Endothelial cell of umbilical vein (primary cell): ENCODE data around the gene C12orf60. TPM values are rescaled to one million over a fixed set of nuclear protein-coding genes. Genes with fewer than 3 reads are reported as not detected.

ENCODE experiments used
- BruUV-seq: library from RNA; stranded (reverse); fragments of 400-500 nt; replicated peaks from 2 replicates; lab custom pipeline; 2021; lab: Mats Ljungman, UMichigan
- CTCF ChIA-PET: fragments of 300-600, 350-600 bp; sonication (Branson Sonifier 250); formaldehyde crosslinking; loops from one replicate; lab custom pipeline; 2021; ENCODE audit warnings: antibody characterized with exemption, inconsistent platforms; lab: Charles Lee
- POLR2A ChIA-PET: fragments of 300-600, 350-600 bp; sonication (Branson Sonifier 250); formaldehyde crosslinking; loops from one replicate; lab custom pipeline; 2021; ENCODE audit warnings: antibody characterized with exemption, inconsistent platforms; lab: Charles Lee
- DNase-seq: peaks from one replicate; pipeline ENCODE4 v3.0.0-alpha.2; 2011; ENCODE audit warnings: low read depth, low spot score
- FAIRE-seq: peaks from 2 replicates; lab custom pipeline; 2011; peaks lifted over from hg19 to GRCh38; lab: Jason Lieb, UNC
- H2AFZ ChIP-seq: 2 replicates; pipeline ENCODE4 v1.6.0; 2012; ENCODE audit warnings: low read depth, low read length, control low read depth, inconsistent platforms
- H3K27ac ChIP-seq: 2 replicates; pipeline ENCODE4 v1.5.1; 2011; ENCODE audit warnings: low read depth, mild to moderate bottlenecking, control low read depth, low read length, moderate library complexity; ENCODE audit not compliant: insufficient read depth
- H3K27me3 ChIP-seq, 2 experiments: 2 replicates each; pipeline versions ENCODE4 v1.6.0 to v1.6.1; 2011; ENCODE audit warnings: low read length in 2 of 2, mixed read lengths in 1 of 2; ENCODE audit not compliant: control insufficient read depth in 2 of 2, insufficient read depth in 2 of 2
- H3K36me3 ChIP-seq, 2 experiments: 2 replicates in 1 of 2; 3 replicates in 1 of 2; pipeline ENCODE4 v1.5.1; 2011; ENCODE audit warnings: low read length in 2 of 2, mild to moderate bottlenecking in 1 of 2, moderate library complexity in 1 of 2; ENCODE audit not compliant: control insufficient read depth in 2 of 2, insufficient read depth in 2 of 2; ENCODE audit errors: extremely low read depth in 1 of 2
- H3K4me1 ChIP-seq: 3 replicates; pipeline ENCODE4 v1.5.1; 2011; ENCODE audit warnings: mild to moderate bottlenecking, low read length; ENCODE audit not compliant: control insufficient read depth, insufficient read depth; ENCODE audit errors: extremely low read depth
- H3K4me2 ChIP-seq: 2 replicates; pipeline ENCODE4 v1.6.1; 2011; ENCODE audit warnings: low read length, control low read depth, mixed read lengths; ENCODE audit not compliant: insufficient read depth
- H3K4me3 ChIP-seq, 3 experiments: fragments of 200-600 bp in 1 of 3; sonication (generic), shearing (Covaris generic) in 1 of 3; replicated peaks in 1 of 3; 2 replicates each; pipeline ENCODE4 v1.5.1; 2011 to 2016; ENCODE audit warnings: control low read depth in 3 of 3, low read length in 3 of 3, mild to moderate bottlenecking in 2 of 3, inconsistent platforms in 1 of 3, low read depth in 1 of 3, moderate library complexity in 1 of 3; ENCODE audit not compliant: insufficient read depth in 1 of 3
- H3K79me2 ChIP-seq: 2 replicates; pipeline ENCODE4 v1.6.0; 2012; ENCODE audit warnings: low read length, inconsistent platforms; ENCODE audit not compliant: control insufficient read depth, insufficient read depth
- H3K9ac ChIP-seq: replicated peaks from 2 replicates; pipeline ENCODE3; 2011; ENCODE audit warnings: low read length, control low read depth; ENCODE audit not compliant: insufficient read depth; ENCODE audit errors: extremely low read depth
- H3K9me1 ChIP-seq: replicated peaks from 3 replicates; pipeline ENCODE4 v1.6.0; 2011; ENCODE audit warnings: mild to moderate bottlenecking, low read length; ENCODE audit not compliant: control insufficient read depth, insufficient read depth; ENCODE audit errors: extremely low read depth
- H3K9me3 ChIP-seq: replicated peaks from 2 replicates; pipeline ENCODE4 v1.5.1; 2012; ENCODE audit warnings: low read length, inconsistent platforms; ENCODE audit not compliant: control insufficient read depth, insufficient read depth
- H4K20me1 ChIP-seq: replicated peaks from 2 replicates; pipeline ENCODE3; 2011; ENCODE audit warnings: mild to moderate bottlenecking, low read length; ENCODE audit not compliant: control insufficient read depth, insufficient read depth; ENCODE audit errors: extremely low read depth
- EZH2 ChIP-seq: IDR thresholded peaks from 2 replicates; pipeline ENCODE4 v1.6.1; 2012; ENCODE audit warnings: borderline replicate concordance, low read depth, mild to moderate bottlenecking, moderate library complexity, low read length, inconsistent platforms; ENCODE audit not compliant: severe bottlenecking
- GATA2 ChIP-seq: IDR thresholded peaks from 2 replicates; pipeline ENCODE4 v1.7.0; 2011; ENCODE audit warnings: low read depth, mild to moderate bottlenecking, moderate library complexity, mixed read lengths, low read length; ENCODE audit not compliant: insufficient read length, insufficient read depth
- JUN ChIP-seq: IDR thresholded peaks from 2 replicates; pipeline ENCODE4 v1.6.1; 2011; ENCODE audit warnings: borderline replicate concordance, low read depth; ENCODE audit not compliant: insufficient read length, insufficient read depth
- MYC ChIP-seq: IDR thresholded peaks from one replicate; pipeline ENCODE4 v1.6.1; 2011; ENCODE audit warnings: mild to moderate bottlenecking, low read depth, low read length
- POLR2A ChIP-seq: IDR thresholded peaks from 2 replicates; pipeline ENCODE4 v1.6.1; 2012; ENCODE audit warnings: low read depth, mild to moderate bottlenecking, control low read depth, low read length
- POLR2AphosphoS5 ChIP-seq: IDR thresholded peaks from 2 replicates; pipeline ENCODE4 v1.6.1; 2012; ENCODE audit warnings: low read depth, mild to moderate bottlenecking, control low read depth, low read length, moderate library complexity; ENCODE audit not compliant: insufficient read depth
- dilution Hi-C: fragments of 300-500 bp; cut with MboI; formaldehyde crosslinking; loops from one replicate; pipeline ENCODE4 v1.15.0; 2019; ENCODE audit warnings: low sequenced_read_pairs; ENCODE audit not compliant: extremely low pct_ligation_motif_present
- intact Hi-C: fragments of 100-400 bp; cut with micrococcal nuclease; formaldehyde crosslinking; loops from one replicate; pipeline ENCODE4 v1.10.0; 2022
- polyA plus RNA-seq, 4 experiments: library from polyadenylated mRNA; depleted of rRNA in 3 of 4; stranded (reverse) in 3 of 4; unstranded in 1 of 4; fragments of >200 nt; gene quantifications; 2 replicates each; pipeline versions ENCODE4 v1.2.1 to v1.2.3, GENCODE V29; 2011 to 2012; ENCODE audit warnings: missing spikeins in 1 of 4
- total RNA-seq: library from RNA; stranded (reverse); gene quantifications from 2 replicates; pipeline ENCODE4 v1.2.3, GENCODE V29; 2021
- TF ChIP-seq, protein P1 (sequence below): IDR thresholded peaks from 2 replicates; pipeline ENCODE4 v1.6.1; 2011; ENCODE audit not compliant: insufficient read depth, insufficient read length
- TF ChIP-seq, protein P2 (sequence below), 2 donors: IDR thresholded peaks; 1 replicate in 1 of 2; 2 replicates in 1 of 2; pipeline ENCODE4 v1.5.1; 2011; ENCODE audit warnings: low read length in 2 of 2, mild to moderate bottlenecking in 2 of 2, moderate library complexity in 2 of 2, control low read depth in 1 of 2, inconsistent platforms in 1 of 2, low read depth in 1 of 2; ENCODE audit not compliant: insufficient read depth in 1 of 2; ENCODE audit errors: extremely low read depth in 1 of 2

C12orf60 gene
- total and polyA plus RNA-seq, 2 donors (not counting 3 experiments of a cell fraction or from before 2014, with no cell fraction given): 0.52 to 1.3 TPM

DNA sequence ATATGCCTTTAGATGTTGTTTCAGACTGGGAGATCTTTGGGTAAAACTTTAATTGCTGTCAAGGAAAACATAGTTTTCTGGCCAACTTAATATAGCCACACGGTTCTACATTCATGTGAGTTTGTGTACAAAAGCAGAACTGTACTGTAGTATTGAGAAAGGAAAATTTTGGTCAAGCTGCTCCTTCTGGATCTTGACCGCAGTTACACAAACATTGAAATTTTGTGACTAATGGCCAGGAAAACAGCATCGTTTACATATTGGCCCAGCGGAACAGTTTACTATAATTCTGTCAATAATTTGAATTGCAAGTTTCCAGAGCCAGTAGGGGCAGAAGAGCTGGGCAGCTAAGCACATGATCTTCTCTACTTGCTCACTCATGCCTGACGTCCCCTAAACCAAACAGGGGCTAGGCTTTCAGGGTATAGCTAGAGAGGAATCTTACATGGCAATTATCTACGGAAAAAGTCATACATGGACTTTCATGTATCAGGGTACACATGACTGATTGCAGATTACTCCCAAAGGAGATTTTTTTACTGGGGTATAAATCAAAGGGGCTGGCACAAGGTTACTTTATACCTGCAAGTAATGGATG is 51.2 kb downstream of the C12orf60 start:
- Histone ChIP-seq H3K27me3 (no peaks in the 10 kb centered on the region), H3K9ac (no peak overlapping the region), H2AFZ (peak overlapping the region; percentile 74), H3K27ac (no peak overlapping the region), H3K4me1 (peaks cover 12% of the 10 kb centered on the region), H4K20me1 (no peaks in the 10 kb centered on the region), H3K9me1 (no peaks in the 10 kb centered on the region), H3K36me3 (no peaks in the 10 kb centered on the region), H3K4me3 (no peak overlapping the region), H3K79me2 (no peaks in the 10 kb centered on the region), H3K9me3 (no peaks in the 10 kb centered on the region), H3K4me2 (peak overlapping the region; percentile 35)
- TF ChIP-seq MYC (no peak), POLR2AphosphoS5 (no peak), POLR2A (no peak), JUN (no peak), GATA2 (no peak), EZH2 (no peak)
- TF ChIP-seq, protein P1, sequence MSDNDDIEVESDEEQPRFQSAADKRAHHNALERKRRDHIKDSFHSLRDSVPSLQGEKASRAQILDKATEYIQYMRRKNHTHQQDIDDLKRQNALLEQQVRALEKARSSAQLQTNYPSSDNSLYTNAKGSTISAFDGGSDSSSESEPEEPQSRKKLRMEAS: no peak
- TF ChIP-seq, protein P2, sequence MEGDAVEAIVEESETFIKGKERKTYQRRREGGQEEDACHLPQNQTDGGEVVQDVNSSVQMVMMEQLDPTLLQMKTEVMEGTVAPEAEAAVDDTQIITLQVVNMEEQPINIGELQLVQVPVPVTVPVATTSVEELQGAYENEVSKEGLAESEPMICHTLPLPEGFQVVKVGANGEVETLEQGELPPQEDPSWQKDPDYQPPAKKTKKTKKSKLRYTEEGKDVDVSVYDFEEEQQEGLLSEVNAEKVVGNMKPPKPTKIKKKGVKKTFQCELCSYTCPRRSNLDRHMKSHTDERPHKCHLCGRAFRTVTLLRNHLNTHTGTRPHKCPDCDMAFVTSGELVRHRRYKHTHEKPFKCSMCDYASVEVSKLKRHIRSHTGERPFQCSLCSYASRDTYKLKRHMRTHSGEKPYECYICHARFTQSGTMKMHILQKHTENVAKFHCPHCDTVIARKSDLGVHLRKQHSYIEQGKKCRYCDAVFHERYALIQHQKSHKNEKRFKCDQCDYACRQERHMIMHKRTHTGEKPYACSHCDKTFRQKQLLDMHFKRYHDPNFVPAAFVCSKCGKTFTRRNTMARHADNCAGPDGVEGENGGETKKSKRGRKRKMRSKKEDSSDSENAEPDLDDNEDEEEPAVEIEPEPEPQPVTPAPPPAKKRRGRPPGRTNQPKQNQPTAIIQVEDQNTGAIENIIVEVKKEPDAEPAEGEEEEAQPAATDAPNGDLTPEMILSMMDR (IDR thresholded peaks at IDR 0.05; ENCODE audit: extremely low read depth in 1 of 2, insufficient read depth in 1 of 2, low read depth in 1 of 2, low read length in 2 of 2): no peak
- DNase-seq: peak; percentile 84
- no TSS peak for BruUV-seq
- intact Hi-C loops (no loop called here), dilution Hi-C loops (no loop called here)
- CTCF ChIA-PET: no interaction called here
- peak; percentile 44 for FAIRE-seq
- POLR2A ChIA-PET: no interaction called here
